ENCODE measurements around the gene LSAMP.

- TF ChIP-seq SMC3 (IDR thresholded peaks at IDR 0.05) (no peak), USF2 (IDR thresholded peaks at IDR 0.05) (no peak)
Observed at GRCh38 chr3:115825046-115825445, 620.2 kb downstream of the LSAMP start.
